22Rv1 (cell line): ENCODE results near the gene MICB.

Source experiments
- CTCF ChIP-seq: fragments of 450-650 bp; IDR thresholded peaks from 2 replicates; pipeline ENCODE4 v1.5.1; 2017; ENCODE audit warnings: mild to moderate bottlenecking
- ZFX ChIP-seq: fragments of 450-650 bp; IDR thresholded peaks from 2 replicates; pipeline ENCODE4 v1.6.1; 2017; ENCODE audit warnings: antibody characterized with exemption, borderline replicate concordance

DNA sequence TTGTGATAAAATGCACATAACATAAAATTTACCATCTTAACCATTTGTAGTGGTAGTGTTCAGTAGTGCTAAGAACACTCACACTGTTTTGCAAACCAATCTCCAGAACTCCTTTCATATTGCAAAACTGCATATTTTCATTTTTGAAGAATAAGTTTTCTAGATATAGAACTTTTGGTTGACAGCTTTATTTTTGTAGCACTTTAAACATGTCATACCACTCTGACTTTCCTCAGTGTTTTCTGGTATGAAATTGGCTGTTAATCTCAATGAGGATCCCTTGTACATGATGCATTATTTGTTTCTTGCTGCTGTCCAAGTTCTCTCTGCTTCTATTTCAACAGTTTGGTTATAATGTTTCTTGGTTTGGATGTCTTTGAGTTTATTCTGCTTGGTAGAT is 45.1 kb upstream of the MICB start:
- TF ChIP-seq CTCF (no peak), ZFX (no peak)
